Ovary (tissue), 3 donors: ENCODE measurements around the gene CFAP54.

ENCODE experiments used
- POLR2A ChIP-seq: fragments of 450-650 bp; IDR thresholded peaks from one replicate; pipeline ENCODE4 v1.6.1; 2017; ENCODE audit warnings: antibody characterized with exemption, mild to moderate bottlenecking, moderate library complexity
- TF ChIP-seq, protein P1 (sequence below), 3 donors: fragments of 450-650 bp in 2 of 3; fragments of 200-600 bp in 1 of 3; IDR thresholded peaks; one replicate each; pipeline versions ENCODE4 v1.5.1 to v1.8.0; 2016 to 2022; ENCODE audit warnings: antibody characterized with exemption in 3 of 3, mild to moderate bottlenecking in 1 of 3
- donor health status: DM: no; HTN: no; CAD: no.

DNA sequence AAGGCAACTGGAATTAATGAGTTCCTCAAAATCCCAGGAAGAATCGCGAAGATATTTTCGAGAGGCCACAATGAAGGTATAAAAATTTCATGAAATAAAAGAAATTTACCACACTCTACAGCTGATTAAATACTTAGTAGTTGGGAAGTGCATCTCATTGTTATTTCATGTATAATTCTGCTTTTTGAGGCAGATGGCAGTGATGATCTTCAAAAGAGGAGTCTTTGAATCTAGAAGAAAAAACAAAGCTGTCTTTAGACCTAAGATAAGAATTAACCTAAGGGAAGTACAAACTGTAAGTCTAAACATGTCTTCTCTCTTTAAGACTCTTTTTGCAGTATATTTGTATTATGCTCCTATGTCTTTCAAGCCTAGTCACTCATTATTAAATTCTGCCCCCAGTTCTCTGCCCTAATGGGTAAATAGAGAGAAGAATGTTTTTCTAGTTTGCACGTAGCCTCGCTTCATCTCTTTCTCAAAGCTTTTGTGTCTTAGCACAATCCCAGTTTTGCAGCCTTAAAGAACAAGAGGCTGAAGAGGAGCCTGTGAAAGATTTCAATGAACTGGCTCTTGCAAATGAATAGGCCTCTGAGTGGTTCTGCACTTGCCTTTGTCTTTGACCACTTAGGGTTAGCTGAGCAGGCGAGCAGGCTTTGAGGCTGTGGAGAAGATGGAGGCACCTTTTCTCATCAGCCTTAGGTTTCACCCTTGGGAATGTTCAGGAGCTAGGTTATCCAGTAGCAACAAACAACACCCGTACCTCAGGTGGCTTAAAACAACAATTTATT, 32.7 kb downstream of the CFAP54 start:
- TF ChIP-seq POLR2A: no peak
- TF ChIP-seq, protein P1, sequence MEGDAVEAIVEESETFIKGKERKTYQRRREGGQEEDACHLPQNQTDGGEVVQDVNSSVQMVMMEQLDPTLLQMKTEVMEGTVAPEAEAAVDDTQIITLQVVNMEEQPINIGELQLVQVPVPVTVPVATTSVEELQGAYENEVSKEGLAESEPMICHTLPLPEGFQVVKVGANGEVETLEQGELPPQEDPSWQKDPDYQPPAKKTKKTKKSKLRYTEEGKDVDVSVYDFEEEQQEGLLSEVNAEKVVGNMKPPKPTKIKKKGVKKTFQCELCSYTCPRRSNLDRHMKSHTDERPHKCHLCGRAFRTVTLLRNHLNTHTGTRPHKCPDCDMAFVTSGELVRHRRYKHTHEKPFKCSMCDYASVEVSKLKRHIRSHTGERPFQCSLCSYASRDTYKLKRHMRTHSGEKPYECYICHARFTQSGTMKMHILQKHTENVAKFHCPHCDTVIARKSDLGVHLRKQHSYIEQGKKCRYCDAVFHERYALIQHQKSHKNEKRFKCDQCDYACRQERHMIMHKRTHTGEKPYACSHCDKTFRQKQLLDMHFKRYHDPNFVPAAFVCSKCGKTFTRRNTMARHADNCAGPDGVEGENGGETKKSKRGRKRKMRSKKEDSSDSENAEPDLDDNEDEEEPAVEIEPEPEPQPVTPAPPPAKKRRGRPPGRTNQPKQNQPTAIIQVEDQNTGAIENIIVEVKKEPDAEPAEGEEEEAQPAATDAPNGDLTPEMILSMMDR (IDR thresholded peaks at IDR 0.05): no peak
